Astrocyte (in vitro differentiated cells and primary cell): ENCODE data around the gene TIAL1. TPM values are rescaled to one million over a fixed set of nuclear protein-coding genes. Genes with fewer than 3 reads are reported as not detected.

ENCODE experiments used
- DNase-seq: peaks from one replicate; pipeline ENCODE4 v3.0.0-alpha.2; 2010; ENCODE audit warnings: low read depth
- FAIRE-seq: peaks from 2 replicates; lab custom pipeline; 2011; peaks lifted over from hg19 to GRCh38; lab: Jason Lieb, UNC
- H2AFZ ChIP-seq: 2 replicates; pipeline ENCODE4 v1.6.0; 2012; ENCODE audit warnings: low read depth, low read length, inconsistent platforms
- H3K27ac ChIP-seq: 2 replicates; pipeline ENCODE4 v1.5.1; 2011; ENCODE audit warnings: low read depth, low read length, inconsistent platforms
- H3K27me3 ChIP-seq: 2 replicates; pipeline ENCODE4 v1.6.0; 2011; ENCODE audit warnings: low read length, inconsistent platforms; ENCODE audit not compliant: insufficient read depth
- H3K36me3 ChIP-seq: 2 replicates; pipeline ENCODE4 v1.5.1; 2011; ENCODE audit warnings: low read length, inconsistent platforms; ENCODE audit not compliant: insufficient read depth
- H3K4me1 ChIP-seq: 2 replicates; pipeline ENCODE4 v1.5.1; 2011; ENCODE audit warnings: low read length, inconsistent platforms; ENCODE audit not compliant: insufficient read depth
- H3K4me2 ChIP-seq: 2 replicates; pipeline ENCODE4 v1.6.0; 2012; ENCODE audit warnings: low read length, inconsistent platforms
- H3K4me3 ChIP-seq: 2 replicates; pipeline ENCODE4 v1.5.1; 2011; ENCODE audit warnings: low read depth, mild to moderate bottlenecking, low read length, inconsistent platforms; ENCODE audit not compliant: insufficient read depth
- H3K79me2 ChIP-seq: 2 replicates; pipeline ENCODE4 v1.6.0; 2012; ENCODE audit warnings: mild to moderate bottlenecking, low read length, inconsistent platforms; ENCODE audit not compliant: insufficient read depth
- H3K9ac ChIP-seq: 2 replicates; pipeline ENCODE4 v1.6.0; 2012; ENCODE audit warnings: mild to moderate bottlenecking, low read length, inconsistent platforms
- H3K9me3 ChIP-seq: 2 replicates; pipeline ENCODE4 v1.5.1; 2012; ENCODE audit warnings: low read depth, mild to moderate bottlenecking, low read length, inconsistent platforms; ENCODE audit not compliant: insufficient read depth
- H4K20me1 ChIP-seq: 2 replicates; pipeline ENCODE4 v1.6.0; 2012; ENCODE audit warnings: low read length, inconsistent platforms; ENCODE audit not compliant: insufficient read depth
- H3K27ac Mint-ChIP-seq: one replicate; pipeline ENCODE4 v1.8.0; 2021; ENCODE audit warnings: mild to moderate bottlenecking, mixed read lengths; ENCODE audit not compliant: unreplicated experiment
- H3K27me3 Mint-ChIP-seq: one replicate; pipeline ENCODE4 v1.8.0; 2021; ENCODE audit warnings: low read depth, mixed read lengths; ENCODE audit not compliant: unreplicated experiment
- H3K36me3 Mint-ChIP-seq: one replicate; pipeline ENCODE4 v1.8.0; 2021; ENCODE audit warnings: low read depth, mixed read lengths; ENCODE audit not compliant: unreplicated experiment
- H3K4me1 Mint-ChIP-seq: one replicate; pipeline ENCODE4 v1.8.0; 2021; ENCODE audit warnings: low read depth, mixed read lengths; ENCODE audit not compliant: unreplicated experiment
- H3K4me3 Mint-ChIP-seq: one replicate; pipeline ENCODE4 v1.8.0; 2021; ENCODE audit warnings: mild to moderate bottlenecking, moderate library complexity, mixed read lengths; ENCODE audit not compliant: unreplicated experiment
- H3K9me3 Mint-ChIP-seq: one replicate; pipeline ENCODE4 v1.8.0; 2021; ENCODE audit warnings: mild to moderate bottlenecking, mixed read lengths; ENCODE audit not compliant: unreplicated experiment
- EZH2 ChIP-seq: IDR thresholded peaks from 2 replicates; pipeline ENCODE4 v1.6.1; 2012; ENCODE audit warnings: mild to moderate bottlenecking, low read length, inconsistent platforms; ENCODE audit not compliant: insufficient read depth
- total RNA-seq: library from RNA; stranded (reverse); gene quantifications from 2 replicates; pipeline ENCODE4 v1.2.1, GENCODE V29; 2021
- TF ChIP-seq, protein P1 (sequence below): IDR thresholded peaks from 2 replicates; pipeline ENCODE4 v1.5.1; 2011; ENCODE audit warnings: low read depth, mild to moderate bottlenecking, inconsistent platforms, low read length, moderate library complexity; ENCODE audit not compliant: insufficient read depth

The TIAL1 gene
- total RNA-seq, 1 donor from 2014 or later: 155 TPM

DNA sequence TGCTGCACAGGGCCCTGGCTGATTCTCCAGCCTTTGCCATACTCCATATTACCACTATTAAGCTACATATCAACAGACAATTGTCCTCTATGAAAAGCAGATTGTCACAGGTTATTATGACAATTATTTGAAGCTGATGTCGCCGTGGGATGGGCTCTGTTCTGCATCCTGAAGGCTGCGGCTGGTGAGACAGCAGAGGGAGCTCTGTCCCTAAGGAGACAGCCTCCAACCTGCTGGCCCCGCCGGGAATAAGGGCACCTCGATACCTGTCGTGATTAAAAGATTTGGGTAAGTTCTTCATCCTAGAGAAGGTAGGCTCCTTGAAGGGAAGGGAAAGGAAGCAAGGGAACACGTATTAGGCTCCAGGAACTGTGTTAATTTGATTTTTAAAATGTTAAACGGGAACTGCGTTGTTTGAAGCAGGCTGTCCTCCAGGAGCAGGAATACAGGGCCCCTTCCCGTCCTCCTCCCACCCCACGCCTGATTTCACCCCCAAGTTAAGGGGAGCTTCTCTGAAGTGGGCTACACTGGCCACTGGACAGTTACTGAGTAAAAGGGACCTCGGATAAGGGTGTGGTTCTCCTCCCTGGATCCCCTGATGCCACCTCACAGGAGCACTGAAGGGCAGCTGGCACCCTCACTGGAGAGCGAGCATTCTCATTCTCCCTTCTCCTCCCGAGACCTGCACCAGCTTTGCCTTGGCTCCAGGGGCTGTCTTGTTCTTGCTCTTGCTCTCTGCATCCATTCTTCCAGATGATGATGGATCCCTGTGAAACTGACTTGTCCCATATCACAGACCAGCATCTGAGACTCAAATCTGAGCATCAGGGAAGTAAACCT, 11.8 kb upstream of the TIAL1 start:
- H3K9ac ChIP-seq: no peak overlapping the region
- peak overlapping the region; percentile 54 for H3K4me2 ChIP-seq
- H3K9me3 ChIP-seq: no peaks in the 10 kb centered on the region
- no peak overlapping the region for H3K4me3 ChIP-seq
- H3K27ac Mint-ChIP-seq: peak overlapping the region; percentile 41
- DNase-seq (peak; percentile 8), FAIRE-seq (no peak)
- no peaks in the 10 kb centered on the region for H3K27me3 ChIP-seq
- no peak overlapping the region for H3K27ac ChIP-seq
- no peaks in the 10 kb centered on the region for H3K4me1 Mint-ChIP-seq
- peak overlapping the region; percentile 47 for H2AFZ ChIP-seq
- peaks cover 7% of the 10 kb centered on the region for H3K27me3 Mint-ChIP-seq
- H4K20me1 ChIP-seq: no peaks in the 10 kb centered on the region
- H3K4me1 ChIP-seq: no peaks in the 10 kb centered on the region
- no peak for TF ChIP-seq EZH2
- TF ChIP-seq, protein P1, sequence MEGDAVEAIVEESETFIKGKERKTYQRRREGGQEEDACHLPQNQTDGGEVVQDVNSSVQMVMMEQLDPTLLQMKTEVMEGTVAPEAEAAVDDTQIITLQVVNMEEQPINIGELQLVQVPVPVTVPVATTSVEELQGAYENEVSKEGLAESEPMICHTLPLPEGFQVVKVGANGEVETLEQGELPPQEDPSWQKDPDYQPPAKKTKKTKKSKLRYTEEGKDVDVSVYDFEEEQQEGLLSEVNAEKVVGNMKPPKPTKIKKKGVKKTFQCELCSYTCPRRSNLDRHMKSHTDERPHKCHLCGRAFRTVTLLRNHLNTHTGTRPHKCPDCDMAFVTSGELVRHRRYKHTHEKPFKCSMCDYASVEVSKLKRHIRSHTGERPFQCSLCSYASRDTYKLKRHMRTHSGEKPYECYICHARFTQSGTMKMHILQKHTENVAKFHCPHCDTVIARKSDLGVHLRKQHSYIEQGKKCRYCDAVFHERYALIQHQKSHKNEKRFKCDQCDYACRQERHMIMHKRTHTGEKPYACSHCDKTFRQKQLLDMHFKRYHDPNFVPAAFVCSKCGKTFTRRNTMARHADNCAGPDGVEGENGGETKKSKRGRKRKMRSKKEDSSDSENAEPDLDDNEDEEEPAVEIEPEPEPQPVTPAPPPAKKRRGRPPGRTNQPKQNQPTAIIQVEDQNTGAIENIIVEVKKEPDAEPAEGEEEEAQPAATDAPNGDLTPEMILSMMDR: peak; percentile 65
- H3K79me2 ChIP-seq: no peaks in the 10 kb centered on the region
- H3K9me3 Mint-ChIP-seq: no peaks in the 10 kb centered on the region
- no peaks in the 10 kb centered on the region for H3K36me3 ChIP-seq
- no peaks in the 10 kb centered on the region for H3K36me3 Mint-ChIP-seq
- H3K4me3 Mint-ChIP-seq: no peak overlapping the region

DNA sequence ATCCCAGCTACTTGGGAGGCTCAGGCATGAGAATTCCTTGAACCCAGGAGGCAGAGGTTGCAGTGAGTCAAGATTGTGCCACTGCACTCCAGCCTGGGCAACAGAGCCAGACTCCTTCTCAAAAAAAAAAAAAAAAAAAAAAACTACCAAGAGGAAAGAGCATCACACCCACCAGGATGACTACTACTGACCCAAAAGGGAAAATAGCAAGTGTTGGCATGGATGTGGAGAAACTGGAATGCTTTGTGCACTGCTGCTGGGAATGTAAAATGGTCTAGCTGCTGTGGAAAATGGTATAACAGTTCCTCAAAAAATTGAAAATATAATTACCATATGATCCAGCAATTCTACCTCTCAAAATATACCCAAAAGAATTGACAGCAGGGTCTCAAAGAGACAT, 7.7 kb upstream of the TIAL1 start:
- H3K4me3 ChIP-seq: no peak overlapping the region
- no peaks in the 10 kb centered on the region for H3K79me2 ChIP-seq
- FAIRE-seq: no peak
- H3K4me1 ChIP-seq: no peaks in the 10 kb centered on the region
- Mint-ChIP-seq H3K27me3 (peaks cover 4% of the 10 kb centered on the region), H3K4me1 (no peaks in the 10 kb centered on the region), H3K9me3 (no peaks in the 10 kb centered on the region), H3K36me3 (peaks cover 2% of the 10 kb centered on the region), H3K4me3 (no peak overlapping the region), H3K27ac (no peak overlapping the region)
- H3K36me3 ChIP-seq: no peaks in the 10 kb centered on the region
- no peak overlapping the region for H3K4me2 ChIP-seq
- no peaks in the 10 kb centered on the region for H3K27me3 ChIP-seq
- no peak for DNase-seq
- no peak overlapping the region for H3K27ac ChIP-seq
- H3K9me3 ChIP-seq: no peaks in the 10 kb centered on the region
- no peak overlapping the region for H2AFZ ChIP-seq
- TF ChIP-seq, protein P1: no peak
- no peak for TF ChIP-seq EZH2
- H3K9ac ChIP-seq: no peak overlapping the region
- no peaks in the 10 kb centered on the region for H4K20me1 ChIP-seq
